ENCODE data around the gene INPP5A. TPM values are rescaled to one million over a fixed set of nuclear protein-coding genes. Genes with fewer than 3 reads are reported as not detected.

The INPP5A gene
- total and polyA plus RNA-seq, 2 of the 13 experiments (the other 11 are each of a cell fraction or from before 2014, with no cell fraction given), result 17.5 to 37.9 TPM

- H3K36me3 ChIP-seq (replicated peaks in 1 of 2; ENCODE audit: control insufficient read depth in 1 of 2, insufficient read depth in 2 of 2, low read length in 2 of 2), result no peaks in the 10 kb centered on the region
- in situ Hi-C loops (cut with HindIII; ENCODE audit: extremely low pct_ligation_motif_present, low pct_unique_long_range_greater_than_20kb) (no loop called here), intact Hi-C loops (cut with micrococcal nuclease; ENCODE audit: unreplicated experiment) (no loop called here)
- H3K79me2 ChIP-seq (ENCODE audit: insufficient read depth, low read length), result no peaks in the 10 kb centered on the region
- peaks cover 18% of the 10 kb centered on the region for H3K4me1 ChIP-seq (ENCODE audit: insufficient read depth, low read length)
- no peaks in the 10 kb centered on the region for H4K20me1 ChIP-seq (ENCODE audit: insufficient read depth, low read length)
- peaks cover 6% of the 10 kb centered on the region; the same call in 1 of the 2 replicates for H3K9me3 ChIP-seq (ENCODE audit: low read length)
- DNase-seq (ENCODE audit: low spot score) (no peak), ATAC-seq (no peak), FAIRE-seq (no peak)
- no peak overlapping the region for H3K27ac ChIP-seq (ENCODE audit: extremely low read length, insufficient read depth, low read length)
- H3K4me2 ChIP-seq (ENCODE audit: low read depth, low read length), result no peak overlapping the region
- no peak overlapping the region for H3K9ac ChIP-seq (ENCODE audit: insufficient read depth, low read depth, low read length)
- ChIA-PET POLR2A (no interaction called here), CTCF (ENCODE audit: low intra/inter-chr PET ratio, low total read pairs) (no interaction called here)
- no peak overlapping the region for H3K4me3 ChIP-seq (replicated peaks in 1 of 3; ENCODE audit: insufficient read depth in 1 of 3, low read depth in 2 of 3, low read length in 3 of 3)
- BruUV-seq (replicated peaks), result no TSS peak
- peaks cover 8 to 67% of the 10 kb centered on the region in 2 experiments for H3K27me3 ChIP-seq (ENCODE audit: control insufficient read depth in 1 of 2, insufficient read depth in 2 of 2, low read length in 2 of 2)
- 70% methylated on average over 16 of the region's 16 CpGs for WGBS (ENCODE audit: low lambda C conversion rate)
- no peak overlapping the region for H2AFZ ChIP-seq (ENCODE audit: low read length)
- TF ChIP-seq THRA (CRISPR knock-in tag; IDR thresholded peaks at IDR 0.05; ENCODE audit: borderline replicate concordance) (no peak), AGO2 (optimal IDR thresholded peaks at IDR 0.05; ENCODE audit: low read depth, low read length) (no peak), KDM4B (CRISPR knock-in tag; IDR thresholded peaks at IDR 0.05) (no peak), ZFP36L1 (CRISPR knock-in tag; IDR thresholded peaks at IDR 0.05) (no peak), ELF4 (CRISPR knock-in tag; IDR thresholded peaks at IDR 0.05; ENCODE audit: borderline replicate concordance) (no peak), SRY (CRISPR knock-in tag; IDR thresholded peaks at IDR 0.05) (no peak), ZKSCAN1 (IDR thresholded peaks at IDR 0.05; ENCODE audit: low read length) (no peak), NFYB (CRISPR knock-in tag; IDR thresholded peaks at IDR 0.05) (no peak), EP300 (IDR thresholded peaks at IDR 0.05; ENCODE audit: low read depth in 2 of 2, low read length in 2 of 2) (no peak), EP300 (CRISPR knock-in tag; IDR thresholded peaks at IDR 0.05; ENCODE audit: borderline replicate concordance) (no peak), PRMT3 (CRISPR knock-in tag; IDR thresholded peaks at IDR 0.05; ENCODE audit: borderline replicate concordance, low read depth) (no peak), MAZ (IDR thresholded peaks at IDR 0.05; ENCODE audit: borderline replicate concordance, low read depth, low read length) (no peak), MAZ (CRISPR knock-in tag; IDR thresholded peaks at IDR 0.05; ENCODE audit: low read depth) (no peak), ATM (IDR thresholded peaks at IDR 0.05; ENCODE audit: borderline replicate concordance) (no peak), HBP1 (CRISPR knock-in tag; IDR thresholded peaks at IDR 0.05; ENCODE audit: low read depth) (no peak), ZNF768 (CRISPR knock-in tag; IDR thresholded peaks at IDR 0.05) (no peak), ZNF275 (CRISPR knock-in tag; IDR thresholded peaks at IDR 0.05; ENCODE audit: borderline replicate concordance) (no peak), TOE1 (CRISPR knock-in tag; IDR thresholded peaks at IDR 0.05) (no peak)
Observed at GRCh38 chr10:132526676-132527075, 10.9 kb upstream of the INPP5A start.

All from HepG2 (cell line).